Measurements from ENCODE around the gene DPM1. TPM values are rescaled to one million over a fixed set of nuclear protein-coding genes. Genes with fewer than 3 reads are reported as not detected.

Gene DPM1
- polyA plus RNA-seq, 1 of the 3 experiments (the other 2 are of a cell fraction): 72.1 TPM

DNA sequence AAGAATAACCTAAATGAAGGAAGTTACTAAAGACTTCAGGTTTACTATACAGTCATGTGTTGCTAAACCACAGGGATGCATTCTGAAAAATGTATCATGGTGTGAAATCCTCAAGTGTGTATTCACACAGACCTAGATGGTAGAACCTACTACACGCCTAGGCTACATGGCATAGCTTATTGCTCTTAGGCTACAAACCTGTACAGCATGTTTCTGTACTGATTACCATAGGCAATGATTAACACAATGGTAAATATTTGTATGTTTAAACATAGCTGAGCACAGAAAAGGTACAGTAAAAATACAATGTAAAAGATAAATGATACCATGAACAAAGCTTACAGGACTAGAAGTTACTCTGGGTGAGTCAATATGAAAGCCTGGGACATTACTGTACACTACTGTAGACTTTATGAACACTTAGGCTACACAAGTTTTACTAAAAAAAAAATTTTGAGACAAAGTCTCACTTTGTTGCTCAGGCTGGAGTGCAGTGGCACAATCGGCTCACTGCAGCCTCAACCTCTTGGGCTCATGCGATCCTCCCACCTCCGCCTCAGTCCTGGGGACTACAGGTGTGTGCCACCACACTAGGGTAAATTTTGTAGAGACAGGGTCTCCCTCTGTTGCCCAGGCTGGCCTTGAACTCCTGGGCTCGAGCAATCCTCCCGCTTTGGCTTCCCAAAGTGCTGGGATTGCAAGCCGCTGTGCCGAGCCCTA is 63.1 kb downstream of the DPM1 start:
- Histone ChIP-seq H3K27ac (ENCODE audit: low read depth in 2 of 2, low read length in 1 of 2) (no peak overlapping the region), H3K79me2 (ENCODE audit: insufficient read depth) (peaks cover 98% of the 10 kb centered on the region), H3F3A (replicated peaks; ENCODE audit: insufficient read depth) (peaks cover 15% of the 10 kb centered on the region), H3K9me3 (no peaks in the 10 kb centered on the region), H3K4me2 (no peak overlapping the region), H3K27me3 (ENCODE audit: insufficient read depth) (no peaks in the 10 kb centered on the region), H3K4me3 (ENCODE audit: low read depth in 2 of 2, low read length in 1 of 2) (no peak overlapping the region), H3K9ac (no peak overlapping the region), H3K36me3 (replicated peaks in 1 of 2; ENCODE audit: control insufficient read depth in 1 of 2, insufficient read depth in 2 of 2, low read length in 1 of 2) (peaks cover 84 to 92% of the 10 kb centered on the region in 2 experiments), H3K9me2 (no peaks in the 10 kb centered on the region), H2AFZ (ENCODE audit: low read depth) (no peak overlapping the region), H3K4me1 (ENCODE audit: control insufficient read depth in 1 of 2, insufficient read depth in 2 of 2, low read depth in 1 of 2, low read length in 1 of 2) (no peaks in the 10 kb centered on the region; a peak in 2 of 4 replicates), H4K20me1 (ENCODE audit: insufficient read depth) (peaks cover 53% of the 10 kb centered on the region)
- WGBS (ENCODE audit: low lambda C conversion rate): 99% methylated on average over 7 of the region's 8 CpGs
- ChIA-PET POLR2A (no interaction called here), CTCF (interaction anchor here (1.0 to 2.3 kb wide), 5 partner anchors 16 to 102 kb away, joined by 3 to 6 read pairs (median 3); partner anchors contain the start of gene BCAS4)
- DNase-seq: no peak
- TF ChIP-seq, protein P1, sequence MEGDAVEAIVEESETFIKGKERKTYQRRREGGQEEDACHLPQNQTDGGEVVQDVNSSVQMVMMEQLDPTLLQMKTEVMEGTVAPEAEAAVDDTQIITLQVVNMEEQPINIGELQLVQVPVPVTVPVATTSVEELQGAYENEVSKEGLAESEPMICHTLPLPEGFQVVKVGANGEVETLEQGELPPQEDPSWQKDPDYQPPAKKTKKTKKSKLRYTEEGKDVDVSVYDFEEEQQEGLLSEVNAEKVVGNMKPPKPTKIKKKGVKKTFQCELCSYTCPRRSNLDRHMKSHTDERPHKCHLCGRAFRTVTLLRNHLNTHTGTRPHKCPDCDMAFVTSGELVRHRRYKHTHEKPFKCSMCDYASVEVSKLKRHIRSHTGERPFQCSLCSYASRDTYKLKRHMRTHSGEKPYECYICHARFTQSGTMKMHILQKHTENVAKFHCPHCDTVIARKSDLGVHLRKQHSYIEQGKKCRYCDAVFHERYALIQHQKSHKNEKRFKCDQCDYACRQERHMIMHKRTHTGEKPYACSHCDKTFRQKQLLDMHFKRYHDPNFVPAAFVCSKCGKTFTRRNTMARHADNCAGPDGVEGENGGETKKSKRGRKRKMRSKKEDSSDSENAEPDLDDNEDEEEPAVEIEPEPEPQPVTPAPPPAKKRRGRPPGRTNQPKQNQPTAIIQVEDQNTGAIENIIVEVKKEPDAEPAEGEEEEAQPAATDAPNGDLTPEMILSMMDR (IDR thresholded peaks at IDR 0.05): no peak
- no peak for TF ChIP-seq TEAD4 (IDR thresholded peaks at IDR 0.05; ENCODE audit: borderline replicate concordance, insufficient read depth)
- no peak for TF ChIP-seq FOSL2 (IDR thresholded peaks at IDR 0.05; ENCODE audit: borderline replicate concordance, low read depth)
- TF ChIP-seq, protein P2, sequence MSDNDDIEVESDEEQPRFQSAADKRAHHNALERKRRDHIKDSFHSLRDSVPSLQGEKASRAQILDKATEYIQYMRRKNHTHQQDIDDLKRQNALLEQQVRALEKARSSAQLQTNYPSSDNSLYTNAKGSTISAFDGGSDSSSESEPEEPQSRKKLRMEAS (IDR thresholded peaks at IDR 0.05; ENCODE audit: low read depth): no peak

DNA sequence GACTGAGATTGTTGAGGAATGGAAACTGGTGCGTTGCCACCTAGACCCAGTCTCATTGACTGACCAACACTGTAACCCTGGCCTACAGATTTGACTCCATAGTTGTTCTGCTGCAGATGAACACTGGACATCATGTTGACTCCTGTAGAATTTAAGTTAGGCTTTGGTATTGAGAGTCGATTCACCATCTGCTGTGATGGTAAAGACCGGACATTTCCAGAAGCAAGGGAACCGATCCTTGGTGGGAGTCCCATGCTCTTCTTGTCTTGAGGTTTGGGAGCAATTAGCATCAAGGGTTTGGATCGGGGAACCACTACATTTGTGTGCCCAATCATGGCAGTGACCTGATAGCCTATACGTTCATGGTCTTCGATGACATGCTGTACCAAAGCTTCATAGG is 64.7 kb downstream of the DPM1 start:
- WGBS (ENCODE audit: low lambda C conversion rate): 93% methylated on average over 7 of the region's 7 CpGs
- H3F3A ChIP-seq (replicated peaks; ENCODE audit: insufficient read depth): peaks cover 21% of the 10 kb centered on the region

More for the DNA sequence above, 64.7 kb downstream of the DPM1 start:
- peaks cover 84 to 93% of the 10 kb centered on the region in 2 experiments for H3K36me3 ChIP-seq (replicated peaks in 1 of 2; ENCODE audit: control insufficient read depth in 1 of 2, insufficient read depth in 2 of 2, low read length in 1 of 2)
- H3K9ac ChIP-seq: no peak overlapping the region
- no peaks in the 10 kb centered on the region for H3K9me2 ChIP-seq
- H3K27ac ChIP-seq (ENCODE audit: low read depth in 2 of 2, low read length in 1 of 2): no peak overlapping the region
- H2AFZ ChIP-seq (ENCODE audit: low read depth): no peak overlapping the region
- TF ChIP-seq, protein P3, sequence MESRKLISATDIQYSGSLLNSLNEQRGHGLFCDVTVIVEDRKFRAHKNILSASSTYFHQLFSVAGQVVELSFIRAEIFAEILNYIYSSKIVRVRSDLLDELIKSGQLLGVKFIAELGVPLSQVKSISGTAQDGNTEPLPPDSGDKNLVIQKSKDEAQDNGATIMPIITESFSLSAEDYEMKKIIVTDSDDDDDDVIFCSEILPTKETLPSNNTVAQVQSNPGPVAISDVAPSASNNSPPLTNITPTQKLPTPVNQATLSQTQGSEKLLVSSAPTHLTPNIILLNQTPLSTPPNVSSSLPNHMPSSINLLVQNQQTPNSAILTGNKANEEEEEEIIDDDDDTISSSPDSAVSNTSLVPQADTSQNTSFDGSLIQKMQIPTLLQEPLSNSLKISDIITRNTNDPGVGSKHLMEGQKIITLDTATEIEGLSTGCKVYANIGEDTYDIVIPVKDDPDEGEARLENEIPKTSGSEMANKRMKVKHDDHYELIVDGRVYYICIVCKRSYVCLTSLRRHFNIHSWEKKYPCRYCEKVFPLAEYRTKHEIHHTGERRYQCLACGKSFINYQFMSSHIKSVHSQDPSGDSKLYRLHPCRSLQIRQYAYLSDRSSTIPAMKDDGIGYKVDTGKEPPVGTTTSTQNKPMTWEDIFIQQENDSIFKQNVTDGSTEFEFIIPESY (IDR thresholded peaks at IDR 0.05; ENCODE audit: borderline replicate concordance, low read depth): no peak
- TF ChIP-seq SMC3 (IDR thresholded peaks at IDR 0.05; ENCODE audit: low read depth, low read length): no peak
- TF ChIP-seq JUND (IDR thresholded peaks at IDR 0.05): no peak
- TF ChIP-seq POLR2AphosphoS5 (IDR thresholded peaks at IDR 0.05; ENCODE audit: low read depth, low read length): no peak
- TF ChIP-seq RAD21 (IDR thresholded peaks at IDR 0.05; ENCODE audit: low read length): no peak
- no peak for TF ChIP-seq GABPA (IDR thresholded peaks at IDR 0.05; ENCODE audit: low read depth)
- no peaks in the 10 kb centered on the region for H3K27me3 ChIP-seq (ENCODE audit: insufficient read depth)
- CTCF ChIA-PET: interaction anchor here (1.3 to 2.3 kb wide), 2 partner anchors 17 to 99 kb away, joined by 3 to 6 read pairs; partner anchors contain the start of gene BCAS4
- POLR2A ChIA-PET: no interaction called here
- H3K79me2 ChIP-seq (ENCODE audit: insufficient read depth): peaks cover 96% of the 10 kb centered on the region
- DNase-seq: no peak
- H3K4me3 ChIP-seq (ENCODE audit: low read depth in 2 of 2, low read length in 1 of 2): no peak overlapping the region
- peaks cover 40% of the 10 kb centered on the region for H4K20me1 ChIP-seq (ENCODE audit: insufficient read depth)
- H3K4me2 ChIP-seq: no peak overlapping the region
- H3K4me1 ChIP-seq (ENCODE audit: control insufficient read depth in 1 of 2, insufficient read depth in 2 of 2, low read depth in 1 of 2, low read length in 1 of 2): no peaks in the 10 kb centered on the region; a peak in 2 of 4 replicates
- H3K9me3 ChIP-seq: no peaks in the 10 kb centered on the region

Data from SK-N-SH (cell line).